NCI-H2029 (cell line): Measurements from ENCODE around the gene NUP160.
"Not testable (repeated sequence)": the region's sequence is repeated elsewhere in the genome, so short reads cannot be mapped to it uniquely, and the experiment has no call there.

Experiments
- DNase-seq: peaks from one replicate; lab custom pipeline; 2025; lab: John Stamatoyannopoulos, UW

The NUP160 gene

DNA sequence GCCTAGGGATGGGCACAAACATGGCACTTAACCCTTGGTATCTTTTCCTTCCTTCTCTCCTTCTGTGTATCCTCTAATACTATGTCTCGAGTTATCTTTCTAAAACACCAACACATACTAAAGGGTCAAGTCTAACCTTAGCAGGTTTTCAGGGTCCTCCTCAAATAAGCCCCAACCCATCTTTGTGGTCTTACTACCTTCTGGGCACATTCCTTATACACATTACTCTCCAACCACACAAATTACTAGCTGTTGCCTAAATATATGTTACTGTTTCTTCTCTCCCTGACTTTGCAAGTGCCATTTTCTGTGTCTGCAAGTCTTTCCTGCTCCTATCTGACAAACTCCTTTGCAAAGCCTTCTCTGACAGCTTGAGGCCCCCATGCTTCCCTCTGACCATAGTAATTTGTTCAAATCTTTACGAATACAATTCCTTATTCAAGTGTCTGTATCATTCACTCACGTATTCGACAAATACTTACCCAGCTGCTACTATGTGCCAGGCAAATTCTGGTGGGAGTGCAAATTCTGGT, 15.8 kb upstream of the NUP160 start:
- no peak for DNase-seq

- DNase-seq, result no peak
Measured at GRCh38 chr11:47863189-47863897, 15.2 kb upstream of the NUP160 start.

- no peak for DNase-seq
Measured at GRCh38 chr11:47861728-47862127, 13.6 kb upstream of the NUP160 start.

- DNase-seq, result no peak
Measured at GRCh38 chr11:47860536-47860935, 12.4 kb upstream of the NUP160 start.

DNA sequence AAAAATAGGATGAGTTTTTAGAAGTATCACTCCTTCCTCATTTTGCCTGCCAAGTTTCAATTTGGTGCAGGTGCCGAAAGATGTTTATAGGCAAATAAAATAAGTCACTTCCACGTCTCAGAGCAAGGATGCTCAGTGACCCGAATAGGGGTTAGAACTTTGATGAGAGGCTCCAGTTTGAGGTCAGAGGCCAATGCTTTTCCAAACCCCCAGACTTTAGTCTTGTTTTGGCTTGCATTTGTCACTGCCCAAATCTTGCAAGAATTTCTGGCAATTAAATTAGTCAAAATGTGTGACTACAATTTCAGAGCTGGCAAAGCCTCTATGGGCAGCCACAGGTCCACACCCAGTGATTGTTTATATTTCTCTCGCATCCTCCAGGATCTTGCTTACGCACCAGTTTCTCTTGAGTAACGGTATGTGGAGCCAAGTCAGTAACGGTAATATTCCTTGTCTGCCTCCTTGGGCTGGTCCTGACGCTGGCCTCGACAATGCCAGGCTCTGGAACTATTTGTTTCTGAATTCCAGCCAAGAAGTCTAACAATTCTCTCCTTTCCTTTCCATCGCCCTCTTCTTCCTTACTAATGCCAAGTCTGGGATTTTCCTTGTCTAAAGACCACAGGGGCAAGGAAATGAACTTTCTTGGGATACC, 9.9 kb upstream of the NUP160 start:
- no peak for DNase-seq

DNA sequence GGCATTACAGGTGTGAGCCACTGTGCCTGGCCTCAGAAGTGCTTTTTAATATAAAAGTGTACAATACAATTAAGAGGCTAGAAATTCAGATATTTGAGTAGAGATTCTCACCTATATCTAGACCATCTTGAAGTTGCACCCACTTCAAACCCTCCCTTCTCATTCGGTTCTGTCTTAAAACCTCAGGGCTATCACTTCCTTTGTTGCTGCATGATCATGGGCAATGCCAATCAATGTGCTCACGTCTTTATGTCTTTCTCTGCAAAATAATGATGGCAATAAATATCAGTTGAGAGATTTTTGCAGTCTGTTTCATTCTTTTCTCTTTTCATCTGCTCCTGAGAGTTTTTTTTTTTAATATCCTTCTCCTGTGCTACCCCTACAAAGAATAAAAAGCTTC, 9.3 kb upstream of the NUP160 start:
- DNase-seq, result no peak

- peak; percentile 85 for DNase-seq
Measured at GRCh38 chr11:47856186-47856585, 8.0 kb upstream of the NUP160 start.

DNA sequence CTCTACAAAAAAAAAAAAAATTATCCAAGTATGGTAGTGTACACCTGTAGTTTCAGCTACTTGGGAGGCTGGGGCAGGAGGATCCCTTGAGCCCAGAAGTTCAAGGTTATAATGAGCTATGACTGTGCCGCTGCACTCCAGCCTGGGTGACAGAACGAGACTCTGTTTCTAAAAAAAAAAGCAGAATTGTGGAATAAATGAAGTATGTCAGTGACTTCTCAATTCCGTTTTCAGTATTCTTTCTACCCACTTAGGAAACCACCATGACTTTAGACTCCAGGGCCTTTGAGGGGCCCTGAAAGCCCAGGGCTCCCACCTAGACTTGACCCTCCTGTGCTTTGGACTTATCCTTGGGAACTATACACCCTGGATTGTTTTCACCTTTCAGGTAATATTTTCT, 6.5 kb upstream of the NUP160 start:
- DNase-seq, result no peak

GRCh38 chr11:47852053-47852452, 3.9 kb upstream of the NUP160 start:
- no peak for DNase-seq

DNA sequence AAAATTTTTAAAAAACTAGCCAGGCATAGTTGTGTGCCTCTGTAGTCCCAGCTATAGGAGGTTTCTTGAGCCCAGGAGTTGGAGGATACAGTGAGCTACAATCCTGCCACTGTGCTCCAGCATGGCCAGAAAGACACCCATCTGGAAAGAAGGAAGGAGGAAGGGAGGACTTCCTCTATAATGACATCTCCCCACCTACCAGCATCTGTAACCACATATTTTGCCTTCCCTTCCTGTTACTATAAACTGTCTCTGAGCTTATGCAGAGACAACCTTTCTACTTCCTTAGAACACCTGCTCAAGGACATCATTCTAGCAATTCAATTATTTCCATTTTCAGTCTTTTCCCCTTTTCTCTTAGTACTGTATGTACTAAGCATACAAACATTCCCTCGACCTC, 2.2 kb upstream of the NUP160 start:
- DNase-seq, result no peak

DNA sequence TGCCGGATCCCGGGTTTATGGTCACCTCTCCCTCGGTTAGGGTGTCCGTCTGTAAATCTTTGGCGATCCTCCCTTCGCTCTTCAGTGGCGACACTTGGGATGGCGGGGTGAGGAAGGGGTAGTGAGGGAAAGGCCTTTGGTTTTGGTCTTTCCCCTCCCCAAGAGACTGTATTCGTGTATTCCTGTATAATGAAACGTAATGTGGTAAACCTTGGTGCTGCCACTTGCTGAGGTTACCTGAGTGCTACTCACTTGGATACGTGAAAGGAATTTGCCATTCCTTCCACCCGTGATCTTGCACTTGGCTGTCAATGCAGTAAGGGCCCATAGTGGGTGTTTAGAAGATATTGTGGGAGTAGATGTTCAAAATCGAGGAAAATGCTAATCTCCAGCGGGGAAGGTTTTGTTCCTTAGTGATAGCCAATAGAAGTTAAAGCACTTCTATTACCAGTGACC, 578 bp upstream of the NUP160 start:
- DNase-seq, result no peak

DNA sequence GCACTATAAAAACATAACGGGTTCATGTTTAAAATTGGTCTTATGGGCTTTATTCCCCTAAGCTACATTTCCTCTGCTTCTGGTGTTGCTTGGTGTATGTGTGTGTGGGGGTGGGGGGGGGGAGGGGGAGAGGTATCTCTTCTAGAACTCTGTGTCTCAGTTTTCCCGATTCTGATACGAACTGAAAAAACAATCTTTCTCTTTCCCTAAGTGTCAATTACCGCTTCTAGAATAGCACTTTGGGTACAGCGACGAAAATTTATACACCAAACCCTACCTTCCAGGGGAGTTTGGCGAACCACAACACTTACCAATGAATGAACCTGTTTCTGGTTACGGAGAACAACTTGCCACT, 636 bp downstream of the NUP160 start:
- peak; percentile 43 for DNase-seq

DNA sequence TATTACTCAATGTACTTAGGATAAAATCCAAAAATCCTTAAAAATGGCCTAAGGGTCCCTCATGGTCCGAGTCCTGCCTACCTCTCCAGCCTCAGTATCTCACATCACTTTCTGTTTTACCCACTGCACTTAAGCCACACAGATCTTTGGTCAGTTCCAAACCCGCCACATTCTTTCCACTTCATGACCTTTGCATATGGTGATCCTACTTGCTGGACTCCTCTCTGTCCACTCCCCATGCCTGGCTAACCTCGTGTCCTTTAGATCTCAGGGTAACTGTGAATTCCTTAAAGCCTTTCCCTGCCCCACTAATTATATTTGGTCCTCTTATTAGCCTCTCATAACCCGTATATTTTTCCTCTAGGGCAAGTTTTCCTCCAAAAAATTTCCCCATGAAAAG, 1.2 kb downstream of the NUP160 start:
- DNase-seq, result no peak

DNA sequence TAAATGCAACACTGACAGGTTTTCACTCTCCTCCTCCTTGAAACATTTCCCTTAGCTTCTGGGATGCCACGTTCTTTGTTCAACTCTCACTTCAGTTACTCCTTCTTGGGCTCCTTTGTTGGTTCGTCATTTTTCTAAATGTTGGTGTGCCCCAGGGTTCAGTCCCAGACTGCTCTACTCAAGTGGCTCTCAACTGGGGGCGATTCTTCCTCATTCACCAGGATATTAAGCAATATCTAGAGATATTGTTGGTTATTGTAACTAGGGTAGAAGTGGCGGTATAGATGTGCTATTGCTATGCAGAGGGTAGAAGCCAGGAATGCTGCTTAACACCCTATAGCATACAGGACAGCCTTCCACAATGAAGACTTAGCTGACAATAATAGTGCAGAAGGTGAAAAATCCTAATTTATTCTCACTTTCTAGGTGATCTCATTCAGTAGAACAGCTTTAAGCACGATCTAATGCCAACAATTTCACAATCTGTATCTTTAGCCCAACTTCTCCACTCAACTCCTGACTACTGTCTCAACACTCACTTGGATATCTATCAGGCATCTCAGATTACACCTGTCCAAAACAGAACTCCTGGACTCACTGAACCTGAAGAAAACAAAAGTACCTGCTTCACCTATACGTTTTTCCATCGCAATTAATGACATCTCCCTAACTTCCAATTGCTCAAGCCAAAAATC, 4.6 kb downstream of the NUP160 start:
- no peak for DNase-seq

- no peak for DNase-seq
Measured at GRCh38 chr11:47842749-47843148, 5.4 kb downstream of the NUP160 start.

DNA sequence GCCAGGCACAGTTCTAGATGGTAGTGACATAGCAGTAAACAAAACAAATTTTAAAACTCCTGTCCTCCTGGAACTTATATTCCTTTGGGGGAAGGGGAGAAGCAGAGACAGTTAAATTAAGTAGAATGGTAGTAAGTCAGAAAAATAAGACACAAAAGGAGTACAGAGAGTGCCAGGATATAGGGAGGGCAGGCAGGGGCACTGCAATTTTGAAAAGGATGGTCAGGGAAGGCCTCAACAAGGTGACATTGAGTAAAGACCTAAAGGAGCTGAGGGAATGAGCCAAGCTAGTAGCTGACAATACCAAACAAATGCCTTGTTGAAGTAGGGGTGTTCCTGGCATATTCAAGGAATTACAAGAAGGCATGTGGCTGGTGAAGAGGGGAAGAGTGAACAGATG, 10.2 kb downstream of the NUP160 start:
- no peak for DNase-seq

GRCh38 chr11:47837292-47837691, 10.9 kb downstream of the NUP160 start:
- DNase-seq, result no peak

GRCh38 chr11:47830013-47830412, 18.1 kb downstream of the NUP160 start:
- not testable (repeated sequence) for DNase-seq

DNA sequence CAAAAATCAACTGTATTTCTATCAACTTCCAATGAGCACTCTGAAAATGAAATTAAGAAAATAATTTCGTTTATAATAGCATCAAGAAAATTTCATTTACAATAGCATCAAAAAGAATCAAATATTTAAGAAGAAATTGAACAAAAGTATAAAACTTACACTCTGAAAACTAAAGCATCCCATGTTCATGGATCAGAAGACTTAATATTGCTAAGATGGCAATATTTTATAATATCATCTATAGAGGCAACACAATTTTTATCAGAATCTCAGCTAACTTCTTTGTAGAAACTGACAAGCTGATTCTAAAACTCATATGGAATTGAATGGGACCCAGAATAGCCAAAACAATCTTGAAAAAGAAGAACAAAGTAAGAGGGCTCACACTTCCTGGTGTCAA, 19.9 kb downstream of the NUP160 start:
- DNase-seq, result no peak

DNA sequence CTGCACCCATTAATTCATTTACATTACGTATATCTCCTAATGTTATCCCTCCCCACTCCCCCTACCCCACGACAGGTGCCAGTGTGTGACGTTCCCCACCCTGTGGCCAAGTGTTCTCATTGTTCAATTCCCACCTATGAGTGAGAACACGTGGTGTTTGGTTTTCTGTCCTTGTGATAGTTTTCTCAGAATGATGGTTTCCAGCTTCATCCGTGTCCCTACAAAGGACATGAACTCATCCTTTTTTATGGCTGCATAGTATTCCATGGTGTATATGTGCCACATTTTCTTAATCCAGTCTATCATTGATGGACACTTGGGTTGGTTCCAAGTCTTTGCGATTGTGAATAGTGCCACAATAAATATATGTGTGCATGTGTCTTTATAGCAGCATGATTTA, 25.5 kb downstream of the NUP160 start:
- not testable (repeated sequence) for DNase-seq

DNA sequence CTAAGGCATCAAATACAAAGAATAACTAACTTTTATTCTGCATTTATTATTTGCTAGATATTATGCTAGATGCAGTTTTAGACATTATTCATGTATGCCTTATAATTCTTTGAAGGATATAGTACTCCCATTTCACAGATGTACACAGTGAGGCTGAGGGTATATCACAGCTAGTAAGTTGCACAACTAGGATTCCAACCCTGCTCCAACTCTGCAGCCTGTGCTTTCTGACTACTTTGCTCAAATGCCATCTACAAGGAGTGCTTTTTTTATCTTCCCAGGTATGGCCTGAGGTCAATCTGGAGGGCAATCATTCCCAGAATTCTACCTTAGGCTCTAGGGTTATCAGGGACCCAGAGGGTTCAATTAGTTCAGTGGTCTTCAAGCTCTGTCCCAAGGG, 28.4 kb downstream of the NUP160 start:
- DNase-seq, result no peak

DNA sequence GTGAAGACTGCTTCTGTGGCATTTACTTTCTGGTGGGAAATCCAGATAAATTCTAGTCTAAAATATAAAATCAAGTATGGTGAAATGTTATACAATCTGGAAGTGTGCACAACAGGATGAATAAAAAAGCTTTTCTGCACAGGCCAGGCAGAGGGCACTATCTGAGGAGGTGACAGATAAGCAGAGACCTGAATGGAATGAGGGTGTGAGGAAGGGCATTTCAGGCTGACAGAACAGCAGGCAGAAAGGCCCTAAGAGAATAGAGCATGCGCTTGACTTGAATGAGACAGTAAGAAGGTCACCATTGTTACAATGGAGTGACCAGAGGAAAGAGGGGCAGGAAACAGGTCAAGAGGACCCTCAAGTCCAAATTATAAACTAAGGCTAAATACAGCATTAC, 47.4 kb downstream of the NUP160 start:
- DNase-seq, result no peak

DNA sequence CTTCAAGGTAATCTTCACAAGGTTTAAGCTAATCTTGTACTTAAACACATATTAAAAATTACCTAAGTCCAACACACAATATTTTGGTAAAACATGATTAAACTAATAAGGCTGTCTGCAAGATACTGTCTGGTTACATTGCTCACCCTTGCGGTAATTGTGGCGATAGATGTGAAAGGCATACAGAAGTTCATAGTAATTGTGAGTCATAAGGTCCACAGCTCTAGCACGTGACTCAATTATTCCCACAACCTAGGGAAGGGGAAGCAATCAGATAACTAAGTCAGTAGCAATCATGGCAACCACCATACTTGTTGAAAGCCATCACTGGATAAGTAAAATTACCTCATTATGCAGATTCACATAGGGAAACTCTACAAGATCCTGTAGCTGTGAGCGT, 50.5 kb downstream of the NUP160 start:
- no peak for DNase-seq
